Esophagus (tissue), 2 donors: Measurements from ENCODE around the gene NHLRC4. TPM values are rescaled to one million over a fixed set of nuclear protein-coding genes. Genes with fewer than 3 reads are reported as not detected.

Experiments used
- H3K27ac ChIP-seq, 2 donors: one replicate each; pipeline ENCODE4 v1.5.1; 2013; ENCODE audit warnings: low read depth in 2 of 2, mild to moderate bottlenecking in 2 of 2, inconsistent platforms in 1 of 2, low read length in 1 of 2, moderate library complexity in 1 of 2
- H3K27me3 ChIP-seq, 2 donors: one replicate each; pipeline ENCODE4 v1.6.1; 2013; ENCODE audit warnings: low read length in 2 of 2, control low read depth in 1 of 2, mild to moderate bottlenecking in 1 of 2; ENCODE audit not compliant: insufficient read depth in 2 of 2, control insufficient read depth in 1 of 2
- H3K36me3 ChIP-seq, 2 donors: one replicate each; pipeline ENCODE4 v1.6.1; 2013; ENCODE audit warnings: low read length in 1 of 2; ENCODE audit not compliant: control insufficient read depth in 2 of 2, insufficient read depth in 2 of 2
- H3K4me1 ChIP-seq, 2 donors: one replicate each; pipeline ENCODE4 v1.6.1; 2013; ENCODE audit warnings: low read length in 1 of 2; ENCODE audit not compliant: control insufficient read depth in 2 of 2, insufficient read depth in 2 of 2
- H3K4me3 ChIP-seq, 2 donors: one replicate each; pipeline ENCODE4 v1.5.1; 2013; ENCODE audit warnings: low read length in 2 of 2, mild to moderate bottlenecking in 2 of 2, low read depth in 1 of 2, moderate library complexity in 1 of 2
- H3K9me3 ChIP-seq, 2 donors: one replicate each; pipeline ENCODE4 v1.6.1; 2013; ENCODE audit warnings: mild to moderate bottlenecking in 2 of 2, low read depth in 1 of 2, low read length in 1 of 2, moderate library complexity in 1 of 2; ENCODE audit not compliant: control insufficient read depth in 2 of 2, insufficient read depth in 1 of 2
- WGBS, 2 donors: extraction: QIAGEN DNeasy Blood & Tissue Kit; methylation state at CpG; one replicate each; pipeline ENCODE4 v1.1.7; 2013; 5-methylcytosine and 5-hydroxymethylcytosine counted together
- polyA plus RNA-seq, 2 donors: library from polyadenylated mRNA; stranded (reverse); fragments of 200-250 nt; gene quantifications; one replicate each; pipeline ENCODE4 v1.2.3, GENCODE V29; 2013
- donor health status: healthy with polysubstance abuse.
- donor health status: Bipolar disorder and iron deficiency.

Gene NHLRC4
- polyA plus RNA-seq, 2 donors: 0.11 to 0.16 TPM

DNA sequence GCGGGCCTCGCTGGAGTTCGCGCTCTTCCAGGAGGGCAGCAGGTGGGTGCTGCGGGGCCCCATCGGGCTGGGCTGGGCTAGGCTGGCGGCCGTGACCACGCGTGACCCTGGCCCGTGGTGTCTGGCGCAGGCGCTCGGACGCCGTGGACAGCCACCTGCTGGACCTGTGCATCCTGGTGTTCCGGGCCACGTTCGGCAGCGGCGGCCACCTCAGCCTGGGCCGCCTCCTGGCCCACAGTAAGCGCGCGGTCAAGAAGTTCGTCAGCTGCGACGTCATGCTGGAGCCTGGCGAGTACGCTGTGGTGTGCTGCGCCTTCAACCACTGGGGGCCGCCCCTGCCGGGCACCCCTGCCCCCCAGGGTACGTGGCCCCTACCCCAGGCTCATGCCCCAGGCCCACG is 14.6 kb upstream of the NHLRC4 start:
- H3K36me3 ChIP-seq: peaks cover 0 to 48% of the 10 kb centered on the region in 2 donors
- no peak overlapping the region for H3K27ac ChIP-seq
- H3K4me1 ChIP-seq: peaks cover 4 to 10% of the 10 kb centered on the region in 2 donors
- H3K27me3 ChIP-seq: no peaks in the 10 kb centered on the region
- 96 to 99% methylated on average over 30 to 35 of the region's 35 CpGs for WGBS, 2 donors
- H3K9me3 ChIP-seq: no peaks in the 10 kb centered on the region
- no peak overlapping the region for H3K4me3 ChIP-seq

- H3K9me3 ChIP-seq: no peaks in the 10 kb centered on the region
- H3K36me3 ChIP-seq: peaks cover 0 to 32% of the 10 kb centered on the region in 2 donors
- H3K4me1 ChIP-seq: peaks cover 6% of the 10 kb centered on the region in 2 donors
- no peak overlapping the region for H3K4me3 ChIP-seq
- H3K27me3 ChIP-seq: no peaks in the 10 kb centered on the region
- no peak overlapping the region for H3K27ac ChIP-seq
- WGBS, 2 donors: 89% methylated on average over 29 to 33 of the region's 33 CpGs
Observed at GRCh38 chr16:553601-554296, 13.1 kb upstream of the NHLRC4 start.

GRCh38 chr16:554297-554621 is 12.5 kb upstream of the NHLRC4 start:
- WGBS, 2 donors: 73 to 77% methylated on average over 11 of the region's 11 CpGs
- Histone ChIP-seq H3K27me3 (peaks cover 0 to 3% of the 10 kb centered on the region in 2 donors), H3K4me1 (peaks cover 6 to 7% of the 10 kb centered on the region in 2 donors), H3K9me3 (no peaks in the 10 kb centered on the region), H3K4me3 (no peak overlapping the region), H3K27ac (no peak overlapping the region), H3K36me3 (peaks cover 0 to 28% of the 10 kb centered on the region in 2 donors)

DNA sequence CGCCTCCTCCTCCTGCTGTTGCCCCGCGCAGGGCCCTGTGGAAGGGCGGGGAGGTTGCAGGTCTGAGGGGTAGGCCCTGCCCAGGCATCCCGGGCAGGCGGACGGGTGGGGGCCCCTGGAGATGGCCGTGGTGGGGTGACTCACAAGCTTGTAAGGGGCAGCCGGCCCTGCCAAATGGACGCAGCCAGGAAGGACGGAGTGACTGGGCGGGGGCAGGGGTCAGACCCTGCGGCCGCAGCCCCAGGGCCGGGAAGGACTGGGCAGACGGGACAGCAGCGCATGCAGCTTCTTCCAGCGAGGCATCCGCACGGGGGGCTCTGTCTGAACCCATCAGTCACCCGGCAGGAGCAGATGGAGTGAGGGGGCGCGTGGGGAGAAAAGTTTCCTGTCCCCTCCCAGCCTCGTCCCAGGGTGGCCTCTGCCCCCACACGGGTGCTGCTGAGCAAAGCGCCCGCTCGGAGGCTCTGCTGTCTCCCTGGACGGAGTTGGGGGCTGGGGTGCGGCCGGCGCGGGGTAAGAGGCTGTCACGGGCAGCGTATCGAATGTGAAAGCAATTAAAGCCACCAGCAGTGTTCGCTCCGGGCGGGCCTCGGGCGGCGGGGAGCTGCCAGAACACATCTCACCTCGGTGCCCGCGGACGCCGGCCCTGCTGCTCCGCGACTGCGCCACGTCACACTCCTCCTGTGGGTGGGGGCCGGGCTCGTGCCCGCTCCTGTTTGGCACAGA is 12.0 kb upstream of the NHLRC4 start:
- 55 to 57% methylated on average over 50 to 54 of the region's 54 CpGs for WGBS, 2 donors
- peaks cover 0 to 24% of the 10 kb centered on the region in 2 donors for H3K36me3 ChIP-seq
- no peak overlapping the region for H3K4me3 ChIP-seq
- H3K9me3 ChIP-seq: no peaks in the 10 kb centered on the region
- peaks cover 0 to 8% of the 10 kb centered on the region in 2 donors for H3K27me3 ChIP-seq
- H3K4me1 ChIP-seq: peaks cover 6 to 10% of the 10 kb centered on the region in 2 donors
- no peak overlapping the region for H3K27ac ChIP-seq

DNA sequence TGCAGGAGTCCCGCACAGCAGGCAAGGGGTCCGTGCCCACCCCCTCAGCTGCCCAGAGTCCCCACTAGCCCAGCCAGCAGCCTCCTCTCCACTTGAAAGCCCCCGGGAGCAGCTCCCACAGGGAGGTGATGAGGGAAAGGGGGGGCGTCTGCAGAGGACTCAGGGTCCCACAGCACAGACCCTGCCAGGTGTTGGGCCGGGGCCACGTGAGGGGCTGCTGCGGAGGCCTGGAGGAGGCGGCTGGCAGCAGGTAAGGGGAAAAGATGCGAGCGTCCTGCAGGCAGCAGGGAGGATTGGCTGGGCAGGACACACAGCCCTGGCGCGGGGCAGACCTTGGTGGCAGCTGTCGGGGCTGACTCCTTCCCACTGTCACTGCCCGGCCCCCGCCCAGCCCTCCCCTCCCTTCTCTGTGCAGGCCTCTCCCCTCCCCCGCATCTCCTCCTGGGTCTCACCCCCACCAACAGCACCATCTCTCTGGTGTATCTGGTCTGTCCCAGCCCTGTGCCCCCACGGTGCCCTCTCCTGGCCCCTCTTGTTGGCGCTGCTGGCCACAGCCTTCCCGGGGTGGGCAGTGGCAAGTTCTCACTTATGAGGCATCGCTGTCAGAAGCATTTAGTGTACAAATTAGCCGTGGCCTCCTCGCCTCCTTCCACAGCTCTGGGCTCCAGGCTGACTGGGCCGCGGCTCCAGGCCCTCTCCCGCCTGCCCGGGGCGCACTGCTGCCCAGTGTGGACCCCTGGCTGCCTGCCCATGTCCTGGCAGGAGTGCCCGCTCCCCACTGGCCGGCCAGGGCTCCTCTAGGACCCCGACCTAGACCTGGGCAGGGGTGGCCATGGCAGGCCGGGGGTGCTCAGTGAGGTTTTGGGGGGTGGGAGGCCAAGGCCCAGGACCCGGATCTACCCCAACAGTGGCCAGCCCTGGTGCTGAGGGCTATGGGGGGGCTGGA is 11.0 kb upstream of the NHLRC4 start:
- Histone ChIP-seq H3K27me3 (peaks cover 0 to 15% of the 10 kb centered on the region in 2 donors), H3K9me3 (no peaks in the 10 kb centered on the region), H3K36me3 (peaks cover 0 to 16% of the 10 kb centered on the region in 2 donors), H3K4me3 (no peak overlapping the region), H3K27ac (no peak overlapping the region), H3K4me1 (peaks cover 6 to 10% of the 10 kb centered on the region in 2 donors)
- WGBS, 2 donors: 69 to 75% methylated on average over 24 to 32 of the region's 32 CpGs

- no peaks in the 10 kb centered on the region for H3K9me3 ChIP-seq
- H3K27me3 ChIP-seq: peaks cover 0 to 21% of the 10 kb centered on the region in 2 donors
- H3K36me3 ChIP-seq: peaks cover 0 to 9% of the 10 kb centered on the region in 2 donors
- H3K27ac ChIP-seq: no peak overlapping the region
- WGBS, 2 donors: 81 to 91% methylated on average over 27 to 32 of the region's 32 CpGs
- no peak overlapping the region for H3K4me3 ChIP-seq
- peaks cover 6 to 10% of the 10 kb centered on the region in 2 donors for H3K4me1 ChIP-seq
Observed at GRCh38 chr16:556474-557173, 10.2 kb upstream of the NHLRC4 start.

- Histone ChIP-seq H3K4me3 (no peak overlapping the region), H3K27me3 (peaks cover 0 to 21% of the 10 kb centered on the region in 2 donors), H3K27ac (no peak overlapping the region), H3K9me3 (no peaks in the 10 kb centered on the region), H3K36me3 (no peaks in the 10 kb centered on the region), H3K4me1 (peaks cover 6 to 10% of the 10 kb centered on the region in 2 donors)
- WGBS, 2 donors: 78 to 79% methylated on average over 23 of the region's 23 CpGs
Observed at GRCh38 chr16:557463-558297, 9.1 kb upstream of the NHLRC4 start.

GRCh38 chr16:558298-559020 is 8.3 kb upstream of the NHLRC4 start:
- Histone ChIP-seq H3K9me3 (no peaks in the 10 kb centered on the region), H3K27ac (no peak overlapping the region), H3K4me3 (no peak overlapping the region), H3K27me3 (peaks cover 0 to 21% of the 10 kb centered on the region in 2 donors), H3K4me1 (peaks cover 6 to 10% of the 10 kb centered on the region in 2 donors), H3K36me3 (no peaks in the 10 kb centered on the region)
- 57 to 59% methylated on average over 19 to 22 of the region's 22 CpGs for WGBS, 2 donors
